Astrocyte of the spinal cord (primary cell): ENCODE results near the gene HPCA.

Experiments
- DNase-seq: peaks from one replicate; pipeline ENCODE4 v3.0.0; 2011; ENCODE audit warnings: low read depth, low spot score
- H3K4me3 ChIP-seq: 2 replicates; pipeline ENCODE4 v1.5.1; 2011; ENCODE audit warnings: low read depth, mild to moderate bottlenecking, low read length, moderate library complexity
- in situ Hi-C: cut with HindIII; loops from 2 replicates; pipeline ENCODE4 v1.10.0; 2017; ENCODE audit warnings: low sequenced_read_pairs
- TF ChIP-seq, protein P1 (sequence below): IDR thresholded peaks from 2 replicates; pipeline ENCODE4 v1.5.1; 2012; ENCODE audit warnings: low read depth, mild to moderate bottlenecking, low read length, inconsistent platforms

The HPCA gene

DNA sequence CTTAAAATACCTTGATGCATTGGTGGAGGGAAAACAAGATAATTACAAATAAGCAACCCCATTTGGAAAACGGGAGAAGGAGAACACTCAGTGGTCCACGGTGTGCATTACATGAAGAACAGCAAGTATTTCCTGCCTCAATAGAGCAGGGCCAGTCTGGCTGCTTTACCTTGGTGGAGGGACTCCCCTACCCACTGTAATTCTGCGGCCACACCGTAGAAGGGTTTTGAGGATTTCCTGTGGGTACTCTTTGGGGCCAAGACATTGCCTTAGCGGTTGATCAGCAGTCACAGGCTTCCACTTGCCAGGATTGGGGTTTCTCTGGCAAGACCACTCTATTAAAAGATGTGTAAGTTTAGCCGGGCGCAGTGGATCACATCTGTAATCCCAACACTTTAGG is 31.2 kb downstream of the HPCA start:
- TF ChIP-seq, protein P1, sequence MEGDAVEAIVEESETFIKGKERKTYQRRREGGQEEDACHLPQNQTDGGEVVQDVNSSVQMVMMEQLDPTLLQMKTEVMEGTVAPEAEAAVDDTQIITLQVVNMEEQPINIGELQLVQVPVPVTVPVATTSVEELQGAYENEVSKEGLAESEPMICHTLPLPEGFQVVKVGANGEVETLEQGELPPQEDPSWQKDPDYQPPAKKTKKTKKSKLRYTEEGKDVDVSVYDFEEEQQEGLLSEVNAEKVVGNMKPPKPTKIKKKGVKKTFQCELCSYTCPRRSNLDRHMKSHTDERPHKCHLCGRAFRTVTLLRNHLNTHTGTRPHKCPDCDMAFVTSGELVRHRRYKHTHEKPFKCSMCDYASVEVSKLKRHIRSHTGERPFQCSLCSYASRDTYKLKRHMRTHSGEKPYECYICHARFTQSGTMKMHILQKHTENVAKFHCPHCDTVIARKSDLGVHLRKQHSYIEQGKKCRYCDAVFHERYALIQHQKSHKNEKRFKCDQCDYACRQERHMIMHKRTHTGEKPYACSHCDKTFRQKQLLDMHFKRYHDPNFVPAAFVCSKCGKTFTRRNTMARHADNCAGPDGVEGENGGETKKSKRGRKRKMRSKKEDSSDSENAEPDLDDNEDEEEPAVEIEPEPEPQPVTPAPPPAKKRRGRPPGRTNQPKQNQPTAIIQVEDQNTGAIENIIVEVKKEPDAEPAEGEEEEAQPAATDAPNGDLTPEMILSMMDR, result no peak
- DNase-seq, result no peak
- in situ Hi-C loops, result no loop called here
- no peak overlapping the region for H3K4me3 ChIP-seq

DNA sequence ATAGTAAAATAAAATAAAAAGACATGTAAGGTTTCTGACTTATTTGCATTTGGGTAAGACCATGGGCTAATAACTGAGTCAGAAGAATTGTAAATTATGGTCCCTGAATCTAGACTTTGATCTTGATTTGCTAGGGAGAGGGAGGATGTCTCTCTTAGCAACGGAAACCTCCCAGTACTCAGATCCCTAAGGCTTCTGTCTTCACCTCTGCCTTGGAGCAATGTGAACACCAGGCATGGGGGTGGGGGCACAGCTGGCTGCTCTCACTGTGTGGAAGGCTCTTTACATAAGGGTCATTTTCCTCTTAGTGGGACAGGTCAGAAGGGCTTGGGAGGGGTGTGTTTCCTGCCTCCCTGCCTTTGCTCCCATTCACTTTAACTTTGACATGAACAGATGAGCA is 31.9 kb downstream of the HPCA start:
- H3K4me3 ChIP-seq, result no peak overlapping the region
- TF ChIP-seq, protein P1, result no peak
- DNase-seq, result no peak
- in situ Hi-C loops, result no loop called here

DNA sequence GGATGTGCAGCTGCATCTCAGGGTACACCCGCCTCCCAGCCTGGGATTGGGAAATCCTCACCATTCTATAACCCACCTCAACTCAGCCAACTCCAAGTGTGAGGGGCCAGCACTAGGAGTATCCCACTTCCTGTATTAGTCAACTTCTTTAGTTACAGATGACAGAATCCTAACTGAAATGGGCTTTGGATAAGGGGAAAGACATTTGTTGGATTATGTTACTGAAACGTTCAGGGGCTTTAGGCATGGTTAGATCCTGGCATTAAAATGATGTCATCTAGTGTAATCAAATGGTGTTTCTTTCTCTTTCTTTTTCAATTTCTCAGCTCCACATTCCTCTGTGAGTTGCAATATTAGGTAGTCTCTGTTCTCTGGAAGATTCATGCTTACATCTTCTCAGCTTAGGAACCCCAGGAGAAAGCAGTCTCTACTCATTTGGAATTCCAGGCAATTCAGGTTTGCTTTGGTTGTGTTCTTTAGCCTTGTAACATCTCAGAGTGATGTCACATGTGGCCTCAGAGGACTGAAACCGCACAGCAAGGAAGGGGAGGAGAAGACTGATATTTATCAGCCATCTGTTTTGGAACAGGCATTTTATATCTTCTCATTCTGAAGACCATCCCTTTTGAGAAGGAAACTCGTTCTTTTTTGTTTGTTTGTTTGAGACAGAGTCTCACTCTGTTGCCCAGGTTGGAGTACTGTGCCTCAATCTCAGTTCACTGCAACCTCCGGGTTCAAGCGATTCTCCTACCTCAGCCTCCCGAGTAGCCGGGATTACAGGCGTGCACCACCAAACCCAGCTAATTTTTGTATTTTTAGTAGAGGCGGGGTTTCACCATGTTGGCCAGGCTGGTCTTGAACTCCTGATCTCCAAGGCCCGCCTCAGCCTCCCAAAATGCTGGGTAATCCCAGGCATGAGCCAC is 33.8 kb downstream of the HPCA start:
- peak; percentile 58 for DNase-seq
- no peak overlapping the region for H3K4me3 ChIP-seq
- in situ Hi-C loops, result no loop called here

DNA sequence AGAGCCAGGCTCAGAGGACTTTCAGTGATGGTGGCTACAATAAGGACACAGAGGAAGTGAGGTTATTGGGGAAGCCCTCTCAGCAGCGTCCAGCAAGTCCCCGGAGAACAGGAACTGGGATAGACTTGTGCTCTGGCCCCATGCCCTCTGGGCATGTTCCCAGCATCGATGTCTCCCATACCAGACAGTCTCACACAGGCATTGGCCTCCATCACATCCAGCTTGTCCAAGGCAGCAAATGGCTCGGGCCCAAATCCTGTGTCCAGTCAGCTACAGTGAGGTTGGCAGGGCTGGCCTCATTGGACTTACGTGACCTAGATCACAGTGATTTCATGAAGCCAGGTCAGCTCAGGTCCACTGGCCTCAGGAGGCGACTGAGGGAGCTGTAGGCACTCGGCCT is 34.5 kb downstream of the HPCA start:
- in situ Hi-C loops, result no loop called here
- no peak overlapping the region for H3K4me3 ChIP-seq
- TF ChIP-seq, protein P1, result no peak
- DNase-seq, result no peak

More for the DNA sequence above, 33.8 kb downstream of the HPCA start:
- TF ChIP-seq, protein P1, result no peak

DNA sequence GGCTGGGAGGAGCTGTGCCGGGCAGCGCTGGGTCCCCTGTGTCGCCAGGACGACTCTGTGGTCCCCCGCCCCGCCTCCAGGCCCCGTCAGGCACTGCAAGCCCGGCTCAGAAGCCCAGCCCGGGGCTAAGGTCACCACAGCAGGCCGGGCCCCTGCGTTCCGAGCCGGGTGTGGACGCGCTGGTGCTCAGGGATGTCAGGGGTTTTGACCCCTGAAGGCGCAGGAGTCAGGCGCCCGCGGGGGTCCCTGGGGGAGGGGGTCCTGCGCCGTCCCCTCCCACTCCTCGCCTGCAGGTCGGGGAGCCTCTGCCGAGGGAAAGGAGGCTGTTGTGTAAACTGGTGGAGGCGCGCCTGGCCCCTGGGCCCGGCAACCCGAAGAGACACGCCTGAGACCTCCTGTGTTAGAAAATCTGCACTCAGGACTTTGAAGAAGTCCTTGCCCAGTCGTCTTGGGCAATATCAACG is 38.6 kb downstream of the HPCA start:
- DNase-seq, result no peak
- in situ Hi-C loops, result no loop called here
- no peak overlapping the region for H3K4me3 ChIP-seq
- TF ChIP-seq, protein P1, result no peak

DNA sequence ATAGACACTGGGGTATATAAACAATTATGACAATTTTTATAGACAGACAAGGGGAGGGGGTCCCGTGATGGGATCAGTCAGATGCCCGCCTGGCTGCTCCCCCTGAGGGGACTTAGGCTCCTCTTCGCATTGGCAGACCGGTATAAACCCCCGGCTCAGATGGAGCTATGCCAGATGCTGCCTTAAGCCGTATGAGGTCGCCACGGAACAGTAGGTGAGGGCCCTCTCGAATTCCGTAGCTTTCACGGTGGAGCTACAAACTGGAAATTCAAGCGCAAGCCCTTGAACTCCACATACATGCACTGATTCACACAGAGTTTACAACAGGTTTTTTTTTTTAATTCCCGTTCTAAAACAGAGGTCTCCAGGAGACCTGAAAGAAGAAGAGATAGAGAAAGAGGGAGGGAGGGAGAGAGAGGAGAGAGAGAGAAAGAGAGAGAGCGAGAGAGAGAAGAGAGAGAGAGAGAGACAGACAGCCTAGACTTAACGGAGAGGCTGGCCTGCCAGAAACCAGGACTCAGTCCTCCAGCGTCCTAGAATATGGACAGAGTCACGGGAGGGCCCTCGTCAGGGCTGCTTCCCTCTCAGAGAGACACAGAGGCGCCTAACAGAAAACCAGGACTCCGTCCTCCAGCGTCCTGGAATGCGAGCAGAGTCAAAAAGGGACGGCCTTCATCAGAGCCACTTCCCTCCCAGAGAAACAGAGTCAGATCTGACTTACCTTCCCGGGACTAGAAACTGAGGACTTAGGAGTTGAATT is 39.3 kb downstream of the HPCA start:
- H3K4me3 ChIP-seq, result no peak overlapping the region
- peak; percentile 22 for DNase-seq
- TF ChIP-seq, protein P1, result no peak
- in situ Hi-C loops, result no loop called here
